Effector memory CD8-positive, alpha-beta T cell (primary cell): ENCODE measurements around the gene RAD51C.
"Not testable (repeated sequence)": the region's sequence is repeated elsewhere in the genome, so short reads cannot be mapped to it uniquely, and the experiment has no call there.

Experiments
- ATAC-seq: fragments of 150-1000 bp; cut with Tn5 transposase; replicated peaks from 2 replicates; pipeline ENCODE4 v1.10.0; 2021; ENCODE audit warnings: mild to moderate bottlenecking, moderate library complexity
- DNase-seq, 3 experiments: peaks; one replicate each; pipeline ENCODE4 v3.0.0; 2021
- H3K27ac Mint-ChIP-seq, 2 donors: one replicate each; pipeline ENCODE4 v1.8.0; 2022; ENCODE audit warnings: mild to moderate bottlenecking in 2 of 2, mixed read lengths in 2 of 2, moderate library complexity in 2 of 2
- H3K27me3 Mint-ChIP-seq, 2 donors: one replicate each; pipeline ENCODE4 v1.8.0; 2022; ENCODE audit warnings: mixed read lengths in 2 of 2
- H3K36me3 Mint-ChIP-seq: one replicate; pipeline ENCODE4 v1.8.0; 2022; ENCODE audit warnings: mild to moderate bottlenecking, moderate library complexity, mixed read lengths; ENCODE audit not compliant: insufficient read depth
- H3K4me1 Mint-ChIP-seq, 2 donors: one replicate each; pipeline ENCODE4 v1.8.0; 2022; ENCODE audit warnings: low read depth in 2 of 2, mixed read lengths in 2 of 2
- H3K4me3 Mint-ChIP-seq, 2 donors: one replicate each; pipeline ENCODE4 v1.8.0; 2022; ENCODE audit warnings: mild to moderate bottlenecking in 2 of 2, mixed read lengths in 2 of 2, moderate library complexity in 2 of 2
- H3K9me3 Mint-ChIP-seq, 2 donors: one replicate each; pipeline ENCODE4 v1.8.0; 2022; ENCODE audit warnings: mixed read lengths in 2 of 2
- total RNA-seq, 9 experiments: gene quantifications; one replicate each; lab custom pipeline; 2026; lab: John Stamatoyannopoulos, UW

Gene RAD51C
- total RNA-seq = 10.8 to 37.4 (median 24.0) reads per million in 9 experiments

DNA sequence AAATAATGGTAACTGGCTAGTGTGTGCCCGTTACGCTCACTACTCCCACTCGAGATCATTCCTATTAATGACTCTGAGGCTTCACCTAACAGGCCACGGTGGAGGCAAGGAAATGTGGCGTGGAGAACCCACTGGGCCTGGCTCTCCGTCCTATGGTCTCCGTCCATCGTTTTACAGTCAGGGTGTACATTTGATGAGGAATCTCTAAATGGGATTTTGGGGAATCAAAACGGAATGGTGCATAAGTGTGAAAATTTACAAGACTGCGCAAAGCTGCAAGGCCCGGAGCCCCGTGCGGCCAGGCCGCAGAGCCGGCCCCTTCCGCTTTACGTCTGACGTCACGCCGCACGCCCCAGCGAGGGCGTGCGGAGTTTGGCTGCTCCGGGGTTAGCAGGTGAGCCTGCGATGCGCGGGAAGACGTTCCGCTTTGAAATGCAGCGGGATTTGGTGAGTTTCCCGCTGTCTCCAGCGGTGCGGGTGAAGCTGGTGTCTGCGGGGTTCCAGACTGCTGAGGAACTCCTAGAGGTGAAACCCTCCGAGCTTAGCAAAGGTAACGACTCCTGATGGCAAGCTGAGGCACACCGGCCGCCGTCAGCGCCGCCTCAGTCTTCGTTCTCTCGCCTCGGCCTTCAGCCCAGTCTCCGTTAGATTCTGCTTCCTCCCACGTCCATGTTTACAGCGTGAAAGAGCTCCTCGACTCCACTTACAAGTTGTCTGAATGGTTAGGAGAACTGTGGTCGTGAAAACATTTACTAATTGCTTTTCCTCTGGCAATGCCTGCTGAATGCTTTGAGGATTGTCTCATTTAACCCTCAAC is at the start of gene RAD51C:
Gene RAD51C, plus strand, starts transcription at position 364 of the 817 bp plus-strand sequence. Its CDS starts 42 bp downstream, at position 406.
- H3K36me3 Mint-ChIP-seq = peaks cover 23% of the 10 kb centered on the region
- H3K27ac Mint-ChIP-seq = peak within 1 kb of the TSS; percentile 92 to 93
- no peaks in the 10 kb centered on the region for H3K9me3 Mint-ChIP-seq
- peak within 1 kb of the TSS; percentile 93 to 97 for H3K4me3 Mint-ChIP-seq
- no peaks in the 10 kb centered on the region for H3K27me3 Mint-ChIP-seq
- DNase-seq (peak; percentile 78 to 83 (median 79)), ATAC-seq (peak; percentile 99)
- peaks cover 17 to 22% of the 10 kb centered on the region in 2 donors for H3K4me1 Mint-ChIP-seq

GRCh38 chr17:58643147-58643546 is 49.3 kb upstream of the RAD51C start:
- Mint-ChIP-seq H3K36me3 (no peaks in the 10 kb centered on the region), H3K27ac (no peak overlapping the region), H3K9me3 (no peaks in the 10 kb centered on the region), H3K27me3 (no peaks in the 10 kb centered on the region), H3K4me1 (no peaks in the 10 kb centered on the region), H3K4me3 (no peak overlapping the region)
- ATAC-seq (no peak), DNase-seq (no peak)

- DNase-seq (no peak), ATAC-seq (no peak)
- H3K27me3 Mint-ChIP-seq = no peaks in the 10 kb centered on the region
- H3K4me3 Mint-ChIP-seq = no peak overlapping the region
- H3K9me3 Mint-ChIP-seq = no peaks in the 10 kb centered on the region
- no peaks in the 10 kb centered on the region for H3K36me3 Mint-ChIP-seq
- H3K27ac Mint-ChIP-seq = no peak overlapping the region
- no peaks in the 10 kb centered on the region for H3K4me1 Mint-ChIP-seq
These were observed 44.2 kb upstream of the RAD51C start for GRCh38 chr17:58648236-58648635.

- Mint-ChIP-seq H3K36me3 (peaks cover 34% of the 10 kb centered on the region), H3K4me3 (peak overlapping the region; percentile 78 to 91), H3K4me1 (peaks cover 12 to 14% of the 10 kb centered on the region in 2 donors), H3K27ac (peak overlapping the region; percentile 99 to 100)
- DNase-seq, ATAC-seq, H3K9me3 Mint-ChIP-seq, H3K27me3 Mint-ChIP-seq: not testable (repeated sequence)
These were observed 34.2 kb upstream of the RAD51C start for GRCh38 chr17:58657962-58658803.

GRCh38 chr17:58658804-58659713 is 33.3 kb upstream of the RAD51C start:
- peak overlapping the region; percentile 99 to 100 for H3K27ac Mint-ChIP-seq
- ATAC-seq (peak; percentile 79), DNase-seq (peak; percentile 82 to 88 (median 84))
- H3K36me3 Mint-ChIP-seq = peaks cover 34% of the 10 kb centered on the region
- H3K4me1 Mint-ChIP-seq = peaks cover 12 to 14% of the 10 kb centered on the region in 2 donors
- peaks cover 0 to 6% of the 10 kb centered on the region in 2 donors for H3K27me3 Mint-ChIP-seq
- no peaks in the 10 kb centered on the region for H3K9me3 Mint-ChIP-seq
- peak overlapping the region; percentile 78 to 91 for H3K4me3 Mint-ChIP-seq

GRCh38 chr17:58659714-58660084 is 32.7 kb upstream of the RAD51C start:
- peak; percentile 2 for ATAC-seq
- Mint-ChIP-seq H3K4me3 (peak overlapping the region; percentile 78 to 91), H3K27ac (peak overlapping the region; percentile 99 to 100), H3K4me1 (peaks cover 12 to 14% of the 10 kb centered on the region in 2 donors), H3K36me3 (peaks cover 34% of the 10 kb centered on the region)
- H3K9me3 Mint-ChIP-seq, DNase-seq, H3K27me3 Mint-ChIP-seq: not testable (repeated sequence)

GRCh38 chr17:58660621-58661020 is 31.8 kb upstream of the RAD51C start:
- Mint-ChIP-seq H3K27ac (no peak overlapping the region), H3K4me3 (peak overlapping the region; percentile 33 to 59)
- ATAC-seq = no peak

GRCh38 chr17:58661499-58661898 is 30.9 kb upstream of the RAD51C start:
- ATAC-seq = no peak
- Mint-ChIP-seq H3K9me3 (no peaks in the 10 kb centered on the region), H3K36me3 (peaks cover 23% of the 10 kb centered on the region), H3K27ac (no peak overlapping the region), H3K4me3 (no peak overlapping the region), H3K4me1 (peaks cover 13 to 15% of the 10 kb centered on the region in 2 donors), H3K27me3 (peaks cover 5 to 16% of the 10 kb centered on the region in 2 donors)
- no peak for DNase-seq

More at GRCh38 chr17:58660621-58661020, 31.8 kb upstream of the RAD51C start:
- H3K36me3 Mint-ChIP-seq = peaks cover 31% of the 10 kb centered on the region
- no peak for DNase-seq
- no peaks in the 10 kb centered on the region for H3K9me3 Mint-ChIP-seq
- peaks cover 12 to 14% of the 10 kb centered on the region in 2 donors for H3K4me1 Mint-ChIP-seq
- peaks cover 0 to 12% of the 10 kb centered on the region in 2 donors for H3K27me3 Mint-ChIP-seq

- H3K4me3 Mint-ChIP-seq = no peak overlapping the region
- no peak for ATAC-seq
- H3K27ac Mint-ChIP-seq = no peak overlapping the region
- H3K9me3 Mint-ChIP-seq = no peaks in the 10 kb centered on the region
- DNase-seq = no peak
- peaks cover 4 to 9% of the 10 kb centered on the region in 2 donors for H3K4me1 Mint-ChIP-seq
- H3K36me3 Mint-ChIP-seq = peaks cover 7% of the 10 kb centered on the region
- peaks cover 28 to 32% of the 10 kb centered on the region in 2 donors for H3K27me3 Mint-ChIP-seq
These were observed 28.1 kb upstream of the RAD51C start for GRCh38 chr17:58664302-58664701.

DNA sequence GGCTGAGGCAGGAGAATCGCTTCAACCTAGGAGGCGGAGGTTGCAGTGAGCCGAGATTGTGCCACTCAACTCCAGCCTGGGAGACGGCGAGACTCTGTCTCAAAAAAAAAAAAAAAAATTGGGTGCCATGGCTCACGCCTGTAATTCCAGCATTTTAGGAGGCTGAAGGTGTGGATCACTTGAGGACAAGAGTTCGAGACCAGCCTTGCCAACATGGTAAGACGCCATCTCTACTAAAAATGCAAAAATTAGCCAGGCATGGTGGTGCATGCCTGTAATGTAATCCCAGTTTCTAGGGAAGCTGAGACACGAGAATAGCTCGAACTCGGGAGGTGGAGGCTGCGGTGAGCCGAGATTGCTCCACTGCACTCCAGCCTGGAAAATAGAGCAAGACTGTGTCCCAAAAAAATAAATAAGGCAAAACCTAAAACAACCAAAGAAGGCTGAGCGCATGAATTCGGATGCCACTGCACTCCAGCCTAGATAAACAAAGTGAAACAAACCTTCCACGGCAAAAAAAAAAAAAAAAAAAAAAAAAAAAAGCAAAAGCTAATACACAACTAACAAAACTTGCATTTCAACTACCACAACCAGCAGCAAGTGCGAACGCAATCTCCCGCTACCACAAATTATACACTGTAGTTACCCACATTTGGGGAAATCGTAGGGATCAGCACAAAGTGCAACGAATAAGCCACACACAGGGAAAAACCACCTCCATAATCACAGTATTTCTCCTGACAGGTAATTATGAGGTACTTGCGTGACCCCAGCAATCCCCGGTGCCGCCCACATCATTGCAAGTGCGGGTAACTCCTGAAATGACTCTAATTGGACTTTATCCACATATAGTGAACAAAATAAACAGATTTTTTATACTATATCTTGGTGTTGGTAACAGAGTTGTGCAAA is 26.2 kb upstream of the RAD51C start:
- peak overlapping the region in 1 of 2 donors; percentile 28 for H3K27ac Mint-ChIP-seq

GRCh38 chr17:58666858-58667267 is 25.5 kb upstream of the RAD51C start:
- H3K9me3 Mint-ChIP-seq = no peaks in the 10 kb centered on the region
- peaks cover 37% of the 10 kb centered on the region in 2 donors for H3K27me3 Mint-ChIP-seq
- DNase-seq = no peak
- no peaks in the 10 kb centered on the region for H3K36me3 Mint-ChIP-seq
- H3K4me3 Mint-ChIP-seq = peak overlapping the region; percentile 47 to 61
- ATAC-seq = peak; percentile 42
- H3K4me1 Mint-ChIP-seq = peaks cover 3 to 6% of the 10 kb centered on the region in 2 donors
- peak overlapping the region in 1 of 2 donors; percentile 28 for H3K27ac Mint-ChIP-seq

More for the DNA sequence above, 26.2 kb upstream of the RAD51C start:
- H3K27me3 Mint-ChIP-seq = peaks cover 37% of the 10 kb centered on the region in 2 donors
- no peak for DNase-seq
- ATAC-seq = no peak
- H3K4me1 Mint-ChIP-seq = peaks cover 3 to 6% of the 10 kb centered on the region in 2 donors
- no peaks in the 10 kb centered on the region for H3K9me3 Mint-ChIP-seq
- no peaks in the 10 kb centered on the region for H3K36me3 Mint-ChIP-seq
- peak overlapping the region; percentile 47 to 61 for H3K4me3 Mint-ChIP-seq
